HCT116 (cell line): ENCODE data around the gene EIF3L.

Source experiments
- CTCF ChIP-seq, 3 experiments: fragments of 200-600 bp in 1 of 3; sonication (generic) in 1 of 3; IDR thresholded peaks in 2 of 3; conservative IDR thresholded peaks in 1 of 3; 2 replicates each; pipeline ENCODE4 v1.5.1; 2012 to 2017; ENCODE audit warnings: low read depth in 2 of 3, low read length in 2 of 3, antibody characterized with exemption in 1 of 3, borderline replicate concordance in 1 of 3, control low read depth in 1 of 3, mild to moderate bottlenecking in 1 of 3, mixed read lengths in 1 of 3, mixed run types in 1 of 3, moderate library complexity in 1 of 3; ENCODE audit not compliant: insufficient read depth in 1 of 3
- EGR1 ChIP-seq: IDR thresholded peaks from 2 replicates; pipeline ENCODE4 v1.6.1; 2012; ENCODE audit warnings: low read depth
- MAX ChIP-seq: IDR thresholded peaks from 2 replicates; pipeline ENCODE4 v1.6.1; 2012
- POLR2A ChIP-seq: IDR thresholded peaks from 2 replicates; pipeline ENCODE4 v1.7.0; 2011; ENCODE audit warnings: borderline replicate concordance; ENCODE audit not compliant: insufficient read depth, insufficient read length; ENCODE audit errors: extremely low read depth

- TF ChIP-seq CTCF (IDR thresholded peaks at IDR 0.05 in 2 of 3, conservative IDR thresholded peaks at IDR 0.05 in 1 of 3; ENCODE audit: borderline replicate concordance in 1 of 3, insufficient read depth in 1 of 3, low read depth in 2 of 3, low read length in 2 of 3) (no peak), POLR2A (peak; percentile 30), MAX (no peak), EGR1 (no peak)
These were observed 43.4 kb upstream of the EIF3L start for GRCh38 chr22:37805810-37806277.
